HFF-Myc (cell line): Measurements from ENCODE around the gene CD226.
"Not testable (repeated sequence)": the region's sequence is repeated elsewhere in the genome, so short reads cannot be mapped to it uniquely, and the experiment has no call there.

Experiments used
- DNase-seq: peaks from one replicate; pipeline ENCODE4 v3.0.0-alpha.2; 2011; ENCODE audit warnings: low read depth; ENCODE audit errors: extremely low read depth
- H3K4me3 ChIP-seq: replicated peaks from 2 replicates; pipeline ENCODE4 v1.5.1; 2011; ENCODE audit warnings: low read depth, mild to moderate bottlenecking, control low read depth, low read length
- CTCF ChIP-seq: IDR thresholded peaks from 2 replicates; pipeline ENCODE4 v1.5.1; 2012; ENCODE audit warnings: mild to moderate bottlenecking, low read depth, low read length, control low read depth; ENCODE audit errors: missing control alignments

Gene CD226

GRCh38 chr18:69908838-69909237 lies 38.8 kb downstream of the CD226 start:
- no peak for TF ChIP-seq CTCF

GRCh38 chr18:69906765-69907164 lies 40.9 kb downstream of the CD226 start:
- H3K4me3 ChIP-seq, result no peak overlapping the region
- no peak for TF ChIP-seq CTCF
- no peak for DNase-seq

More at GRCh38 chr18:69908838-69909237, 38.8 kb downstream of the CD226 start:
- DNase-seq, result no peak
- no peak overlapping the region for H3K4me3 ChIP-seq

GRCh38 chr18:69900941-69901340 lies 46.7 kb downstream of the CD226 start:
- TF ChIP-seq CTCF, result no peak
- DNase-seq, result no peak
- H3K4me3 ChIP-seq, result no peak overlapping the region

GRCh38 chr18:69899154-69899923 lies 48.3 kb downstream of the CD226 start:
- DNase-seq, H3K4me3 ChIP-seq: not testable (repeated sequence)

- no peak overlapping the region for H3K4me3 ChIP-seq
- no peak for TF ChIP-seq CTCF
- DNase-seq, result no peak
These were observed 49.3 kb downstream of the CD226 start for GRCh38 chr18:69898241-69898861.

GRCh38 chr18:69897397-69898108 lies 50.1 kb downstream of the CD226 start:
- H3K4me3 ChIP-seq, result no peak overlapping the region
- DNase-seq, result no peak
- no peak for TF ChIP-seq CTCF
